Panc1 (cell line): ENCODE data around the gene TIMP1.

Source experiments
- POLR2AphosphoS5 ChIP-seq: IDR thresholded peaks from 2 replicates; pipeline ENCODE4 v1.6.1; 2012; ENCODE audit warnings: mild to moderate bottlenecking, low read depth, low read length, moderate library complexity
- SIN3A ChIP-seq: IDR thresholded peaks from 2 replicates; pipeline ENCODE4 v1.6.1; 2012; ENCODE audit warnings: low read depth, mild to moderate bottlenecking, low read length, moderate library complexity, borderline replicate concordance; ENCODE audit not compliant: insufficient read depth
- TCF7L2 ChIP-seq: IDR thresholded peaks from 2 replicates; pipeline ENCODE4 v1.6.1; 2011; ENCODE audit warnings: mild to moderate bottlenecking, low read depth, low read length, inconsistent platforms
- TF ChIP-seq, protein P1 (sequence below): fragments of 450-650 bp; IDR thresholded peaks from 2 replicates; pipeline ENCODE4 v1.5.1; 2017; ENCODE audit warnings: mild to moderate bottlenecking
- TF ChIP-seq, protein P2 (sequence below), 2 experiments: IDR thresholded peaks; 2 replicates each; pipeline ENCODE4 v1.6.1; 2011 to 2012; ENCODE audit warnings: low read depth in 2 of 2, control low read depth in 1 of 2, low read length in 1 of 2, mild to moderate bottlenecking in 1 of 2, moderate library complexity in 1 of 2; ENCODE audit not compliant: insufficient read depth in 1 of 2

DNA sequence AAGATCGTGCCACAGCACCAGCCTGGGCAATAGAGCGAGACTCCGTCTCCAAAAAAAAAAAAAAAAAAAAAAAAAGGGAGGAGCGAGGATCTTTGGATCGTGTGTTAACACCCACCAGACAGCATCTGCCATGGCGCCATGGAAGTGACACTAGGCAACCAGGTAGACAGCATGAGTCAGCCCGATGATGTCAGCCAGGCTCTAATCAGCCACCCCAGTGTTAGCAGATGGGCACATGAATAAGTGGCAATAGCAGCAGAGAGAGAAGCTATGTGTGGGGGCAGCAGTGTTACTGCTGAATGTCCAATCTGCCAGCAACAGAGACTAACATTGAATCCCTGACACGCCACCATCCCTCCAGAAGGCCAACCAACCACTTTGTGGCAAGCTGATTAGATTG lies 30.8 kb downstream of the TIMP1 start:
- TF ChIP-seq, protein P1, sequence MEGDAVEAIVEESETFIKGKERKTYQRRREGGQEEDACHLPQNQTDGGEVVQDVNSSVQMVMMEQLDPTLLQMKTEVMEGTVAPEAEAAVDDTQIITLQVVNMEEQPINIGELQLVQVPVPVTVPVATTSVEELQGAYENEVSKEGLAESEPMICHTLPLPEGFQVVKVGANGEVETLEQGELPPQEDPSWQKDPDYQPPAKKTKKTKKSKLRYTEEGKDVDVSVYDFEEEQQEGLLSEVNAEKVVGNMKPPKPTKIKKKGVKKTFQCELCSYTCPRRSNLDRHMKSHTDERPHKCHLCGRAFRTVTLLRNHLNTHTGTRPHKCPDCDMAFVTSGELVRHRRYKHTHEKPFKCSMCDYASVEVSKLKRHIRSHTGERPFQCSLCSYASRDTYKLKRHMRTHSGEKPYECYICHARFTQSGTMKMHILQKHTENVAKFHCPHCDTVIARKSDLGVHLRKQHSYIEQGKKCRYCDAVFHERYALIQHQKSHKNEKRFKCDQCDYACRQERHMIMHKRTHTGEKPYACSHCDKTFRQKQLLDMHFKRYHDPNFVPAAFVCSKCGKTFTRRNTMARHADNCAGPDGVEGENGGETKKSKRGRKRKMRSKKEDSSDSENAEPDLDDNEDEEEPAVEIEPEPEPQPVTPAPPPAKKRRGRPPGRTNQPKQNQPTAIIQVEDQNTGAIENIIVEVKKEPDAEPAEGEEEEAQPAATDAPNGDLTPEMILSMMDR: no peak
- TF ChIP-seq POLR2AphosphoS5 (no peak), TCF7L2 (no peak), SIN3A (no peak)
- TF ChIP-seq, protein P2, sequence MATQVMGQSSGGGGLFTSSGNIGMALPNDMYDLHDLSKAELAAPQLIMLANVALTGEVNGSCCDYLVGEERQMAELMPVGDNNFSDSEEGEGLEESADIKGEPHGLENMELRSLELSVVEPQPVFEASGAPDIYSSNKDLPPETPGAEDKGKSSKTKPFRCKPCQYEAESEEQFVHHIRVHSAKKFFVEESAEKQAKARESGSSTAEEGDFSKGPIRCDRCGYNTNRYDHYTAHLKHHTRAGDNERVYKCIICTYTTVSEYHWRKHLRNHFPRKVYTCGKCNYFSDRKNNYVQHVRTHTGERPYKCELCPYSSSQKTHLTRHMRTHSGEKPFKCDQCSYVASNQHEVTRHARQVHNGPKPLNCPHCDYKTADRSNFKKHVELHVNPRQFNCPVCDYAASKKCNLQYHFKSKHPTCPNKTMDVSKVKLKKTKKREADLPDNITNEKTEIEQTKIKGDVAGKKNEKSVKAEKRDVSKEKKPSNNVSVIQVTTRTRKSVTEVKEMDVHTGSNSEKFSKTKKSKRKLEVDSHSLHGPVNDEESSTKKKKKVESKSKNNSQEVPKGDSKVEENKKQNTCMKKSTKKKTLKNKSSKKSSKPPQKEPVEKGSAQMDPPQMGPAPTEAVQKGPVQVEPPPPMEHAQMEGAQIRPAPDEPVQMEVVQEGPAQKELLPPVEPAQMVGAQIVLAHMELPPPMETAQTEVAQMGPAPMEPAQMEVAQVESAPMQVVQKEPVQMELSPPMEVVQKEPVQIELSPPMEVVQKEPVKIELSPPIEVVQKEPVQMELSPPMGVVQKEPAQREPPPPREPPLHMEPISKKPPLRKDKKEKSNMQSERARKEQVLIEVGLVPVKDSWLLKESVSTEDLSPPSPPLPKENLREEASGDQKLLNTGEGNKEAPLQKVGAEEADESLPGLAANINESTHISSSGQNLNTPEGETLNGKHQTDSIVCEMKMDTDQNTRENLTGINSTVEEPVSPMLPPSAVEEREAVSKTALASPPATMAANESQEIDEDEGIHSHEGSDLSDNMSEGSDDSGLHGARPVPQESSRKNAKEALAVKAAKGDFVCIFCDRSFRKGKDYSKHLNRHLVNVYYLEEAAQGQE (IDR thresholded peaks at IDR 0.05; ENCODE audit: insufficient read depth in 1 of 2, low read depth in 2 of 2, low read length in 1 of 2): no peak
